H1 (cell line): ENCODE results near the gene DNAJB11. TPM values are rescaled to one million over a fixed set of nuclear protein-coding genes. Genes with fewer than 3 reads are reported as not detected.
A peak's percentile ranks its signal among the peaks of the same experiment; 100 is the strongest.

ENCODE experiments used
- CBX5 ChIP-seq: fragments of 300-800, 300-1000 bp; sonication (generic); IDR thresholded peaks from 2 replicates; pipeline ENCODE4 v1.7.1; 2016; ENCODE audit warnings: antibody characterized with exemption, low read length, low read depth
- POLR2A ChIP-seq, 2 experiments: IDR thresholded peaks; 1 replicate in 1 of 2; 2 replicates in 1 of 2; pipeline ENCODE4 v1.6.1; 2011; ENCODE audit warnings: low read depth in 2 of 2, low read length in 2 of 2, mild to moderate bottlenecking in 2 of 2; ENCODE audit errors: control extremely low read depth in 1 of 2
- RAD21 ChIP-seq, 2 experiments: IDR thresholded peaks in 1 of 2; conservative IDR thresholded peaks in 1 of 2; 2 replicates each; pipeline ENCODE4 v1.6.1; 2011; ENCODE audit warnings: low read depth in 2 of 2, low read length in 2 of 2, improper control_type of control experiment in 1 of 2, inconsistent platforms in 1 of 2, mild to moderate bottlenecking in 1 of 2, moderate library complexity in 1 of 2
- RXRA ChIP-seq: IDR thresholded peaks from 2 replicates; pipeline ENCODE4 v1.6.1; 2011; ENCODE audit warnings: low read depth, mild to moderate bottlenecking, low read length, moderate library complexity; ENCODE audit not compliant: insufficient read depth
- TCF12 ChIP-seq: IDR thresholded peaks from 2 replicates; pipeline ENCODE4 v1.6.1; 2011; ENCODE audit warnings: low read depth, mild to moderate bottlenecking, low read length
- polyA plus RNA-seq, 7 experiments: library from polyadenylated mRNA; depleted of rRNA in 3 of 7; stranded (reverse) in 5 of 7; unstranded in 2 of 7; fragments of >200 nt in 5 of 7; fragments of 200-250 nt in 2 of 7; gene quantifications; 1 replicate in 5 of 7; 2 replicates in 1 of 7; 4 replicates in 1 of 7; pipeline versions ENCODE4 v1.2.1 to v1.2.3, GENCODE V29; 2011 to 2013; ENCODE audit warnings: missing spikeins in 2 of 7, mixed read lengths in 2 of 7
- total RNA-seq: library from RNA; stranded (reverse); fragmentation: NEBNext Ultra II Directional; extraction: Animal tissue kit (Norgen Biotek cat#: 25700); gene quantifications from 2 replicates; pipeline ENCODE4 v1.2.1, GENCODE V29; 2021
- TF ChIP-seq, protein P1 (sequence below), 3 experiments: IDR thresholded peaks; 1 replicate in 2 of 3; 2 replicates in 1 of 3; pipeline versions ENCODE4 v1.5.1 to v1.6.1; 2011; ENCODE audit warnings: low read length in 3 of 3, mild to moderate bottlenecking in 3 of 3, inconsistent platforms in 2 of 3, low read depth in 1 of 3, moderate library complexity in 1 of 3; ENCODE audit not compliant: insufficient read depth in 1 of 3; ENCODE audit errors: control extremely low read depth in 1 of 3

DNAJB11 gene
- total and polyA plus RNA-seq, 2 of the 8 experiments (the other 6 are each of a cell fraction or from before 2014, with no cell fraction given): 14.6 to 63.9 TPM

DNA sequence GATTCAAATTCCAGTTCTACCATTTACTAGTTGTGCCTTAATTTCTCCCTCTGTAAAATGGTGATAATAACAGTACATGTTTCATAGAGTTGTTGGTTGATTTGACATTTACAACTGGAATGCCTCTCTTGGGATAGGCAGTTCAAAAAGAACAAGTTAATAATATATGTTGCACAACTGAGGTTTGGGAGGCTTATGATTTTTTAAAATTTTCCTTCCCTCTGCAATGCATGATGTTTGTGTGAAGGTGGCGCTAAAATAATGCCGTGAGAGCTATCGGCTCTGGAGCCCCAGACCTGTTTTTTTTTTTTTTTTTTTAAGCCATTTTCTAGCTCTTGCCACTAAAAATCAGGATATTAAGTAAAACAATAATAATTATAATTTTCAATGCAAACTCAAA is 18.6 kb downstream of the DNAJB11 start (continued):
- TF ChIP-seq, protein P1, sequence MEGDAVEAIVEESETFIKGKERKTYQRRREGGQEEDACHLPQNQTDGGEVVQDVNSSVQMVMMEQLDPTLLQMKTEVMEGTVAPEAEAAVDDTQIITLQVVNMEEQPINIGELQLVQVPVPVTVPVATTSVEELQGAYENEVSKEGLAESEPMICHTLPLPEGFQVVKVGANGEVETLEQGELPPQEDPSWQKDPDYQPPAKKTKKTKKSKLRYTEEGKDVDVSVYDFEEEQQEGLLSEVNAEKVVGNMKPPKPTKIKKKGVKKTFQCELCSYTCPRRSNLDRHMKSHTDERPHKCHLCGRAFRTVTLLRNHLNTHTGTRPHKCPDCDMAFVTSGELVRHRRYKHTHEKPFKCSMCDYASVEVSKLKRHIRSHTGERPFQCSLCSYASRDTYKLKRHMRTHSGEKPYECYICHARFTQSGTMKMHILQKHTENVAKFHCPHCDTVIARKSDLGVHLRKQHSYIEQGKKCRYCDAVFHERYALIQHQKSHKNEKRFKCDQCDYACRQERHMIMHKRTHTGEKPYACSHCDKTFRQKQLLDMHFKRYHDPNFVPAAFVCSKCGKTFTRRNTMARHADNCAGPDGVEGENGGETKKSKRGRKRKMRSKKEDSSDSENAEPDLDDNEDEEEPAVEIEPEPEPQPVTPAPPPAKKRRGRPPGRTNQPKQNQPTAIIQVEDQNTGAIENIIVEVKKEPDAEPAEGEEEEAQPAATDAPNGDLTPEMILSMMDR (IDR thresholded peaks at IDR 0.05; ENCODE audit: control extremely low read depth in 1 of 3, insufficient read depth in 1 of 3, low read depth in 1 of 3, low read length in 3 of 3): peak in 2 of 3 experiments; percentile 45 to 54; a peak in 3 of 4 replicates
- TF ChIP-seq CBX5 (no peak), POLR2A (IDR thresholded peaks at IDR 0.05; ENCODE audit: control extremely low read depth in 1 of 2, low read depth in 2 of 2, low read length in 2 of 2) (no peak), RAD21 (IDR thresholded peaks at IDR 0.05 in 1 of 2, conservative IDR thresholded peaks at IDR 0.05 in 1 of 2; ENCODE audit: low read depth in 2 of 2, low read length in 2 of 2) (peak; percentile 78 to 82), TCF12 (no peak), RXRA (no peak)
